Natural killer cell (primary cell): ENCODE measurements around the gene RNF224. TPM values are rescaled to one million over a fixed set of nuclear protein-coding genes. Genes with fewer than 3 reads are reported as not detected.
A peak's percentile ranks its signal among the peaks of the same experiment; 100 is the strongest.

Source experiments
- ATAC-seq, 3 donors: fragments of 150-1000 bp in 2 of 3; fragments of 200-7000 bp in 1 of 3; cut with Tn5 transposase; 1 replicate in 1 of 3; 2 replicates in 2 of 3; pipeline ENCODE4 v1.10.0; 2021; ENCODE audit warnings: mild to moderate bottlenecking in 2 of 3, moderate library complexity in 2 of 3
- DNase-seq, 2 donors: peaks; one replicate each; pipeline versions ENCODE4 v3.0.0 to v3.0.0-alpha.2; 2013 to 2021; ENCODE audit warnings: mixed read lengths in 1 of 2
- H3K27ac ChIP-seq: one replicate; pipeline ENCODE4 v1.5.1; 2013; ENCODE audit warnings: mild to moderate bottlenecking, low read length
- H3K27me3 ChIP-seq: one replicate; pipeline ENCODE4 v1.6.1; 2013; ENCODE audit warnings: low read length; ENCODE audit not compliant: control insufficient read depth, insufficient read depth
- H3K36me3 ChIP-seq: one replicate; pipeline ENCODE4 v1.6.1; 2013; ENCODE audit warnings: low read length; ENCODE audit not compliant: control insufficient read depth, insufficient read depth
- H3K4me1 ChIP-seq: one replicate; pipeline ENCODE4 v1.6.1; 2013; ENCODE audit warnings: low read length; ENCODE audit not compliant: control insufficient read depth, insufficient read depth
- H3K4me3 ChIP-seq: one replicate; pipeline ENCODE4 v1.5.1; 2013; ENCODE audit warnings: low read length
- H3K9me3 ChIP-seq: one replicate; pipeline ENCODE4 v1.6.1; 2013; ENCODE audit warnings: low read length; ENCODE audit not compliant: control insufficient read depth, insufficient read depth
- H3K27ac Mint-ChIP-seq, 2 donors: one replicate each; pipeline ENCODE4 v1.8.0; 2022; ENCODE audit warnings: mild to moderate bottlenecking in 2 of 2, mixed read lengths in 2 of 2, moderate library complexity in 1 of 2
- H3K27me3 Mint-ChIP-seq, 2 donors: one replicate each; pipeline ENCODE4 v1.8.0; 2022; ENCODE audit warnings: low read depth in 2 of 2, mixed read lengths in 2 of 2
- H3K36me3 Mint-ChIP-seq: one replicate; pipeline ENCODE4 v1.8.0; 2022; ENCODE audit warnings: mixed read lengths
- H3K4me1 Mint-ChIP-seq, 2 donors: one replicate each; pipeline ENCODE4 v1.8.0; 2022; ENCODE audit warnings: mixed read lengths in 2 of 2
- H3K4me3 Mint-ChIP-seq: one replicate; pipeline ENCODE4 v1.8.0; 2022; ENCODE audit warnings: mild to moderate bottlenecking, moderate library complexity, mixed read lengths
- H3K9me3 Mint-ChIP-seq, 2 donors: one replicate each; pipeline ENCODE4 v1.8.0; 2022; ENCODE audit warnings: mixed read lengths in 2 of 2
- CTCF ChIP-seq: fragments of 200-600 bp; IDR thresholded peaks from one replicate; pipeline ENCODE4 v1.8.0; 2022; ENCODE audit warnings: antibody characterized with exemption
- WGBS: methylation state at CpG from one replicate; pipeline ENCODE4 v1.1.7; 2013; ENCODE audit warnings: missing lambda C conversion rate; ENCODE audit not compliant: insufficient coverage; 5-methylcytosine and 5-hydroxymethylcytosine counted together
- intact Hi-C: fragments of 100-400 bp; cut with micrococcal nuclease; formaldehyde crosslinking; loops from one replicate; pipeline ENCODE4 v1.14.2; 2022
- total RNA-seq, 4 donors: library from RNA; stranded (reverse); fragments of 120-200 nt in 1 of 4; gene quantifications; one replicate each; pipeline versions ENCODE4 v1.2.3 to v1.2.4, GENCODE V29; 2013 to 2022

The RNF224 gene
- total RNA-seq, 3 donors from 2014 or later (not counting 1 experiment from before 2014, with no cell fraction given): not detected

GRCh38 chr9:137251194-137251461 is 23.8 kb downstream of the RNF224 start, which contains the start of gene STPG3:
TSS of gene STPG3 (plus strand) at chr9:137251286. CDS start at chr9:137251287, 1 bp downstream.
- ATAC-seq (no peak), DNase-seq (no peak)
- TF ChIP-seq CTCF: no peak
- peaks cover 0 to 6% of the 10 kb centered on the region in 2 donors for H3K4me1 Mint-ChIP-seq
- intact Hi-C loops: no loop called here
- no peaks in the 10 kb centered on the region for H3K27me3 ChIP-seq
- H3K4me3 ChIP-seq: no peak within 1 kb of the TSS
- H3K27ac Mint-ChIP-seq: no peak within 1 kb of the TSS
- WGBS: 95% methylated on average over 4 of the region's 4 CpGs
- no peaks in the 10 kb centered on the region for H3K9me3 ChIP-seq
- H3K27ac ChIP-seq: no peak within 1 kb of the TSS
- H3K9me3 Mint-ChIP-seq: no peaks in the 10 kb centered on the region
- H3K36me3 Mint-ChIP-seq: no peaks in the 10 kb centered on the region
- H3K4me3 Mint-ChIP-seq: peak within 1 kb of the TSS; percentile 25
- H3K36me3 ChIP-seq: no peaks in the 10 kb centered on the region
- peaks cover 17% of the 10 kb centered on the region for H3K4me1 ChIP-seq
- H3K27me3 Mint-ChIP-seq: no peaks in the 10 kb centered on the region

GRCh38 chr9:137251490-137252268 is 24.4 kb downstream of the RNF224 start:
- H3K27ac ChIP-seq: no peak overlapping the region
- no peaks in the 10 kb centered on the region for H3K9me3 ChIP-seq
- TF ChIP-seq CTCF: no peak
- Mint-ChIP-seq H3K4me3 (peak overlapping the region; percentile 25), H3K27me3 (no peaks in the 10 kb centered on the region), H3K27ac (no peak overlapping the region), H3K9me3 (no peaks in the 10 kb centered on the region), H3K4me1 (peaks cover 0 to 6% of the 10 kb centered on the region in 2 donors), H3K36me3 (no peaks in the 10 kb centered on the region)
- H3K36me3 ChIP-seq: peaks cover under 1% of the 10 kb centered on the region
- no peak overlapping the region for H3K4me3 ChIP-seq
- no peaks in the 10 kb centered on the region for H3K27me3 ChIP-seq
- peaks cover 22% of the 10 kb centered on the region for H3K4me1 ChIP-seq
- WGBS: 93% methylated on average over 22 of the region's 22 CpGs
- DNase-seq (no peak), ATAC-seq (no peak)
- intact Hi-C loops: no loop called here

- intact Hi-C loops: no loop called here
- H3K4me3 ChIP-seq: no peak overlapping the region
- H3K27ac Mint-ChIP-seq: no peak overlapping the region
- peak overlapping the region; percentile 45 for H3K4me3 Mint-ChIP-seq
- H3K4me1 Mint-ChIP-seq: peaks cover 0 to 6% of the 10 kb centered on the region in 2 donors
- 85% methylated on average over 34 of the region's 35 CpGs for WGBS
- DNase-seq (no peak), ATAC-seq (no peak)
- H3K27ac ChIP-seq: no peak overlapping the region
- no peaks in the 10 kb centered on the region for H3K9me3 Mint-ChIP-seq
- H3K27me3 ChIP-seq: no peaks in the 10 kb centered on the region
- no peak for TF ChIP-seq CTCF
- H3K4me1 ChIP-seq: peaks cover 25% of the 10 kb centered on the region
- peaks cover 5% of the 10 kb centered on the region for H3K36me3 ChIP-seq
- H3K36me3 Mint-ChIP-seq: no peaks in the 10 kb centered on the region
- no peaks in the 10 kb centered on the region for H3K27me3 Mint-ChIP-seq
- no peaks in the 10 kb centered on the region for H3K9me3 ChIP-seq
These were observed 25.5 kb downstream of the RNF224 start for GRCh38 chr9:137252555-137253506.
